ENCODE data around the gene NECAB2.

Gene NECAB2

GRCh38 chr16:83977056-83977815, 9.2 kb downstream of the NECAB2 start:
- FAIRE-seq: no peak
- no peak for DNase-seq (ENCODE audit: extremely low spot score, insufficient read length, low read depth)

- DNase-seq (ENCODE audit: extremely low spot score, insufficient read length, low read depth): no peak
These were observed 10.4 kb downstream of the NECAB2 start for GRCh38 chr16:83978401-83978904.

GRCh38 chr16:83979441-83979840, 11.4 kb downstream of the NECAB2 start:
- DNase-seq (ENCODE audit: extremely low spot score, insufficient read length, low read depth) (no peak), FAIRE-seq (no peak)

More at GRCh38 chr16:83978401-83978904, 10.4 kb downstream of the NECAB2 start:
- FAIRE-seq: no peak

- FAIRE-seq (no peak), DNase-seq (ENCODE audit: extremely low spot score, insufficient read length, low read depth) (no peak)
These were observed 12.8 kb downstream of the NECAB2 start for GRCh38 chr16:83980794-83981193.

- FAIRE-seq (no peak), DNase-seq (ENCODE audit: extremely low spot score, insufficient read length, low read depth) (no peak)
These were observed 13.8 kb downstream of the NECAB2 start for GRCh38 chr16:83981799-83982198.

- no peak for FAIRE-seq
- no peak for DNase-seq (ENCODE audit: extremely low spot score, insufficient read length, low read depth)
These were observed 15.4 kb downstream of the NECAB2 start for GRCh38 chr16:83983491-83983890.

GRCh38 chr16:83989300-83989699, 21.3 kb downstream of the NECAB2 start:
- no peak for FAIRE-seq
- no peak for DNase-seq (ENCODE audit: extremely low spot score, insufficient read length, low read depth)

GRCh38 chr16:83990492-83990891, 22.4 kb downstream of the NECAB2 start:
- no peak for DNase-seq (ENCODE audit: extremely low spot score, insufficient read length, low read depth)
- no peak for FAIRE-seq

GRCh38 chr16:83992624-83993023, 24.6 kb downstream of the NECAB2 start:
- DNase-seq (ENCODE audit: extremely low spot score, insufficient read length, low read depth) (no peak), FAIRE-seq (no peak)

GRCh38 chr16:83994087-83994486, 26.0 kb downstream of the NECAB2 start:
- no peak for DNase-seq (ENCODE audit: extremely low spot score, insufficient read length, low read depth)
- FAIRE-seq: no peak

GRCh38 chr16:83994703-83995102, 26.7 kb downstream of the NECAB2 start:
- FAIRE-seq: no peak
- no peak for DNase-seq (ENCODE audit: extremely low spot score, insufficient read length, low read depth)

- FAIRE-seq (no peak), DNase-seq (ENCODE audit: extremely low spot score, insufficient read length, low read depth) (no peak)
These were observed 27.7 kb downstream of the NECAB2 start for GRCh38 chr16:83995754-83996153.

- DNase-seq (ENCODE audit: extremely low spot score, insufficient read length, low read depth) (no peak), FAIRE-seq (no peak)
These were observed 28.6 kb downstream of the NECAB2 start for GRCh38 chr16:83996481-83997252.

- FAIRE-seq: no peak
- DNase-seq (ENCODE audit: extremely low spot score, insufficient read length, low read depth): no peak
These were observed 30.0 kb downstream of the NECAB2 start for GRCh38 chr16:83998091-83998490.

GRCh38 chr16:84000989-84001642, 33.1 kb downstream of the NECAB2 start:
- DNase-seq (ENCODE audit: extremely low spot score, insufficient read length, low read depth) (no peak), FAIRE-seq (no peak)

- FAIRE-seq (no peak), DNase-seq (ENCODE audit: extremely low spot score, insufficient read length, low read depth) (no peak)
These were observed 33.7 kb downstream of the NECAB2 start for GRCh38 chr16:84001726-84002125.

GRCh38 chr16:84003038-84003437, 35.0 kb downstream of the NECAB2 start:
- FAIRE-seq (no peak), DNase-seq (ENCODE audit: extremely low spot score, insufficient read length, low read depth) (no peak)

GRCh38 chr16:84004442-84004841, 36.4 kb downstream of the NECAB2 start:
- FAIRE-seq: no peak
- DNase-seq (ENCODE audit: extremely low spot score, insufficient read length, low read depth): no peak

GRCh38 chr16:84005391-84005790, 37.3 kb downstream of the NECAB2 start:
- FAIRE-seq (no peak), DNase-seq (ENCODE audit: extremely low spot score, insufficient read length, low read depth) (no peak)

GRCh38 chr16:84007520-84007919, 39.5 kb downstream of the NECAB2 start:
- no peak for FAIRE-seq
- no peak for DNase-seq (ENCODE audit: extremely low spot score, insufficient read length, low read depth)

GRCh38 chr16:84007965-84008364, 39.9 kb downstream of the NECAB2 start:
- DNase-seq (ENCODE audit: extremely low spot score, insufficient read length, low read depth): no peak
- no peak for FAIRE-seq
